ENCODE results near the gene ABCA13.

Gene ABCA13

GRCh38 chr7:48548667-48549066, 377.4 kb downstream of the ABCA13 start:
- no peak for DNase-seq

- DNase-seq = no peak
Measured at GRCh38 chr7:48551652-48552051, 380.4 kb downstream of the ABCA13 start.

- DNase-seq = no peak
Measured at GRCh38 chr7:48563334-48563733, 392.1 kb downstream of the ABCA13 start.

- DNase-seq = no peak
Measured at GRCh38 chr7:48575516-48575915, 404.3 kb downstream of the ABCA13 start.

- DNase-seq = no peak
Measured at GRCh38 chr7:48587475-48587874, 416.2 kb downstream of the ABCA13 start.

GRCh38 chr7:48594349-48594748, 423.1 kb downstream of the ABCA13 start:
- DNase-seq = no peak

GRCh38 chr7:48595756-48596155, 424.5 kb downstream of the ABCA13 start:
- no peak for DNase-seq

- no peak for DNase-seq
Measured at GRCh38 chr7:48610705-48611104, 439.4 kb downstream of the ABCA13 start.

- no peak for DNase-seq
Measured at GRCh38 chr7:48611993-48612392, 440.7 kb downstream of the ABCA13 start.

GRCh38 chr7:48617508-48617907, 446.2 kb downstream of the ABCA13 start:
- no peak for DNase-seq

GRCh38 chr7:48617993-48618392, 446.7 kb downstream of the ABCA13 start:
- no peak for DNase-seq

GRCh38 chr7:48621076-48621475, 449.8 kb downstream of the ABCA13 start:
- no peak for DNase-seq

- DNase-seq = no peak
Measured at GRCh38 chr7:48627164-48627563, 455.9 kb downstream of the ABCA13 start.

GRCh38 chr7:48628793-48629349, 457.6 kb downstream of the ABCA13 start:
- DNase-seq = no peak

GRCh38 chr7:48634116-48634632, 462.9 kb downstream of the ABCA13 start:
- DNase-seq = no peak

GRCh38 chr7:48635796-48636195, 464.5 kb downstream of the ABCA13 start:
- DNase-seq = no peak

GRCh38 chr7:48636391-48637015, 465.2 kb downstream of the ABCA13 start:
- no peak for DNase-seq

GRCh38 chr7:48637382-48637781, 466.1 kb downstream of the ABCA13 start:
- no peak for DNase-seq

- DNase-seq = no peak
Measured at GRCh38 chr7:48638041-48638440, 466.8 kb downstream of the ABCA13 start.

- no peak for DNase-seq
Measured at GRCh38 chr7:48643431-48644013, 472.3 kb downstream of the ABCA13 start.

- DNase-seq = no peak
Measured at GRCh38 chr7:48658138-48658537, 486.9 kb downstream of the ABCA13 start.

GRCh38 chr7:48660306-48660870, 489.1 kb downstream of the ABCA13 start:
- DNase-seq = no peak

GRCh38 chr7:48664241-48664640, 493.0 kb downstream of the ABCA13 start:
- DNase-seq = no peak
